Measurements from ENCODE around the gene EYS.

DNA sequence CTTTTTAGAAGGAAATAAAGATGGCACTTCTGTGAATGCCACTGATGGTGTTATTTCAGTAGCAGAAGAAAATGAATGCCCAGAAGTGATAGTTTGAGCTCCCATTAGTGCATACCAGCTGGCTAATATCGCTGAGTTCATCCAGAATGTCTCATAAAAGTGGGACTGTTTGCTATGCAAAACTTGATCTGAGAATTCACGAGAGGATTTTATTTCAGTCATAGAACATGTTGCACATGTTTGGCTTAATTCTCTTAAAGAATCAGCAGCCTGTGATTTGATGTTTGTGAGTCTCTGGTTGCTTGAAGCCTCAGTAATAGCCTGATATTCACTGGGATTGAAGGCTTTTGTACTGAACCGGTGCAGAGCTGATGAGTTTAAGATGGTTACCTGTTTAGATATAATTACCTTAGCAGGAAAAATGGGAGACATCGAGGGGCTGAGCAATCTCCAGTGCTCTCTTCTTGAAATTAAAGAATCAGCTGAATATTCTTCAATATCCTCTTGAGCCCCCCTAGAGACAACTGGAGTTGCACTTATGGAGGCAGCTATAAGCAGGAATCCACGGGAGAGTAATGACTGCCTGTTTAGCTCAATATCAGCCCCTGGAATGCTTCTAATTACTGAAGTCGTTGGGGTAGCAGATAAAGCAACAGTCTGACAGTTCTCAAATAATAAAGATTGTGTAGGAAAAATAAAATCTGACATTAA, 1115.9 kb downstream of the EYS start:
- TF ChIP-seq, protein P1, sequence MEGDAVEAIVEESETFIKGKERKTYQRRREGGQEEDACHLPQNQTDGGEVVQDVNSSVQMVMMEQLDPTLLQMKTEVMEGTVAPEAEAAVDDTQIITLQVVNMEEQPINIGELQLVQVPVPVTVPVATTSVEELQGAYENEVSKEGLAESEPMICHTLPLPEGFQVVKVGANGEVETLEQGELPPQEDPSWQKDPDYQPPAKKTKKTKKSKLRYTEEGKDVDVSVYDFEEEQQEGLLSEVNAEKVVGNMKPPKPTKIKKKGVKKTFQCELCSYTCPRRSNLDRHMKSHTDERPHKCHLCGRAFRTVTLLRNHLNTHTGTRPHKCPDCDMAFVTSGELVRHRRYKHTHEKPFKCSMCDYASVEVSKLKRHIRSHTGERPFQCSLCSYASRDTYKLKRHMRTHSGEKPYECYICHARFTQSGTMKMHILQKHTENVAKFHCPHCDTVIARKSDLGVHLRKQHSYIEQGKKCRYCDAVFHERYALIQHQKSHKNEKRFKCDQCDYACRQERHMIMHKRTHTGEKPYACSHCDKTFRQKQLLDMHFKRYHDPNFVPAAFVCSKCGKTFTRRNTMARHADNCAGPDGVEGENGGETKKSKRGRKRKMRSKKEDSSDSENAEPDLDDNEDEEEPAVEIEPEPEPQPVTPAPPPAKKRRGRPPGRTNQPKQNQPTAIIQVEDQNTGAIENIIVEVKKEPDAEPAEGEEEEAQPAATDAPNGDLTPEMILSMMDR (IDR thresholded peaks at IDR 0.05; ENCODE audit: low read depth, low read length, poor library complexity, severe bottlenecking) = no peak
- TF ChIP-seq EZH2phosphoT487 (IDR thresholded peaks at IDR 0.05; ENCODE audit: borderline replicate concordance, low read length) = no peak
